CD14-positive monocyte (primary cell): ENCODE results near the gene CTXN3. TPM values are rescaled to one million over a fixed set of nuclear protein-coding genes. Genes with fewer than 3 reads are reported as not detected.

Experiments used
- DNase-seq, 3 donors: peaks; one replicate each; pipeline ENCODE4 v3.0.0-alpha.2; 2011 to 2022
- H2AFZ ChIP-seq: 2 replicates; pipeline ENCODE4 v1.6.0; 2012; ENCODE audit warnings: mild to moderate bottlenecking, low read depth, low read length, inconsistent platforms; ENCODE audit not compliant: insufficient read depth, poor library complexity, severe bottlenecking
- H3K27ac ChIP-seq, 2 donors: 1 replicate in 1 of 2; 2 replicates in 1 of 2; pipeline ENCODE4 v1.5.1; 2012 to 2013; ENCODE audit warnings: low read length in 2 of 2, control low read depth in 1 of 2, inconsistent platforms in 1 of 2, low read depth in 1 of 2, mild to moderate bottlenecking in 1 of 2
- H3K27me3 ChIP-seq, 2 donors: one replicate each; pipeline versions ENCODE4 v1.6.0 to v1.6.1; 2011 to 2013; ENCODE audit warnings: low read length in 2 of 2; ENCODE audit not compliant: control insufficient read depth in 2 of 2, insufficient read depth in 2 of 2
- H3K36me3 ChIP-seq, 2 donors: replicated peaks in 1 of 2; 1 replicate in 1 of 2; 2 replicates in 1 of 2; pipeline versions ENCODE4 v1.5.1 to v1.6.1; 2012 to 2013; ENCODE audit warnings: low read length in 2 of 2, control low read depth in 1 of 2, inconsistent platforms in 1 of 2, mild to moderate bottlenecking in 1 of 2; ENCODE audit not compliant: insufficient read depth in 2 of 2, control insufficient read depth in 1 of 2
- H3K4me1 ChIP-seq, 2 donors: 1 replicate in 1 of 2; 2 replicates in 1 of 2; pipeline versions ENCODE4 v1.5.1 to v1.6.1; 2012 to 2013; ENCODE audit warnings: low read length in 2 of 2, control low read depth in 1 of 2, inconsistent platforms in 1 of 2, mild to moderate bottlenecking in 1 of 2, moderate library complexity in 1 of 2; ENCODE audit not compliant: insufficient read depth in 2 of 2, control insufficient read depth in 1 of 2
- H3K4me2 ChIP-seq: replicated peaks from 2 replicates; pipeline ENCODE3; 2012; ENCODE audit warnings: low read length, moderate library complexity, mild to moderate bottlenecking; ENCODE audit not compliant: poor library complexity, severe bottlenecking; ENCODE audit errors: extremely low read depth
- H3K4me3 ChIP-seq, 3 experiments: fragments of 200-600 bp in 1 of 3; sonication (generic) in 1 of 3; replicated peaks in 1 of 3; 1 replicate in 2 of 3; 2 replicates in 1 of 3; pipeline ENCODE4 v1.5.1; 2011 to 2013; ENCODE audit warnings: low read length in 3 of 3, mild to moderate bottlenecking in 3 of 3, control low read depth in 2 of 3, low read depth in 2 of 3, inconsistent platforms in 1 of 3, moderate library complexity in 1 of 3
- H3K79me2 ChIP-seq: 2 replicates; pipeline ENCODE4 v1.6.0; 2012; ENCODE audit warnings: mild to moderate bottlenecking, control low read depth, inconsistent platforms, low read length, moderate library complexity; ENCODE audit not compliant: insufficient read depth
- H3K9ac ChIP-seq: 2 replicates; pipeline ENCODE4 v1.6.0; 2017; ENCODE audit warnings: low read length, mild to moderate bottlenecking; ENCODE audit not compliant: insufficient read depth, poor library complexity, severe bottlenecking
- H3K9me3 ChIP-seq, 2 donors: replicated peaks in 1 of 2; 1 replicate in 1 of 2; 2 replicates in 1 of 2; pipeline versions ENCODE4 v1.5.1 to v1.6.1; 2012 to 2013; ENCODE audit warnings: low read length in 2 of 2, control low read depth in 1 of 2; ENCODE audit not compliant: control insufficient read depth in 1 of 2, insufficient read depth in 1 of 2
- H4K20me1 ChIP-seq: 2 replicates; pipeline ENCODE4 v1.6.0; 2012; ENCODE audit warnings: mild to moderate bottlenecking, low read length, control low read depth, moderate library complexity; ENCODE audit not compliant: insufficient read depth
- H3K27ac Mint-ChIP-seq, 7 donors: one replicate each; pipeline ENCODE4 v1.8.0; 2020; ENCODE audit warnings: mild to moderate bottlenecking in 7 of 7, mixed read lengths in 7 of 7, moderate library complexity in 6 of 7, inconsistent platforms in 2 of 7
- H3K27me3 Mint-ChIP-seq, 3 donors: one replicate each; pipeline ENCODE4 v1.8.0; 2021 to 2022; ENCODE audit warnings: low read depth in 3 of 3, mild to moderate bottlenecking in 3 of 3, mixed read lengths in 3 of 3, moderate library complexity in 3 of 3, inconsistent platforms in 1 of 3
- H3K36me3 Mint-ChIP-seq, 2 donors: one replicate each; pipeline ENCODE4 v1.8.0; 2020; ENCODE audit warnings: mixed read lengths in 2 of 2, inconsistent platforms in 1 of 2, mild to moderate bottlenecking in 1 of 2
- H3K4me1 Mint-ChIP-seq: one replicate; pipeline ENCODE4 v1.8.0; 2020; ENCODE audit warnings: mild to moderate bottlenecking, mixed read lengths
- H3K4me3 Mint-ChIP-seq, 2 donors: one replicate each; pipeline ENCODE4 v1.8.0; 2020; ENCODE audit warnings: mild to moderate bottlenecking in 2 of 2, mixed read lengths in 2 of 2, moderate library complexity in 1 of 2
- H3K9me3 Mint-ChIP-seq, 7 donors: one replicate each; pipeline ENCODE4 v1.8.0; 2020 to 2022; ENCODE audit warnings: mixed read lengths in 7 of 7, mild to moderate bottlenecking in 6 of 7, moderate library complexity in 6 of 7, inconsistent platforms in 2 of 7
- CTCF ChIP-seq: fragments of 200-600 bp; IDR thresholded peaks from one replicate; pipeline ENCODE4 v1.8.0; 2022; ENCODE audit warnings: antibody characterized with exemption, mild to moderate bottlenecking
- WGBS: methylation state at CpG from one replicate; pipeline ENCODE4 v1.1.5; 2013; ENCODE audit warnings: missing lambda C conversion rate; ENCODE audit not compliant: insufficient coverage; 5-methylcytosine and 5-hydroxymethylcytosine counted together
- intact Hi-C, 2 donors: fragments of 100-400 bp; cut with micrococcal nuclease; formaldehyde crosslinking; loops; one replicate each; pipeline versions ENCODE4 v1.15.0 to v1.15.1; 2023
- polyA plus RNA-seq, 3 donors: library from polyadenylated mRNA; depleted of rRNA in 1 of 3; unstranded in 2 of 3; stranded (reverse) in 1 of 3; fragments of 300-500 nt in 2 of 3; fragments of >200 nt in 1 of 3; fragmentation: Illumina TruSeq in 2 of 3; gene quantifications; 1 replicate in 2 of 3; 2 replicates in 1 of 3; pipeline ENCODE4 v1.2.3, GENCODE V29; 2012 to 2021

Gene CTXN3
- polyA plus RNA-seq, 3 donors: not detected

GRCh38 chr5:127697894-127698600, 49.2 kb downstream of the CTXN3 start:
- peaks cover 0 to 1% (median 0%) of the 10 kb centered on the region in 3 donors for H3K27me3 Mint-ChIP-seq
- H3K4me1 Mint-ChIP-seq: peaks cover 2% of the 10 kb centered on the region
- Histone ChIP-seq H2AFZ (no peak overlapping the region), H3K36me3 (no peaks in the 10 kb centered on the region), H3K4me2 (no peak overlapping the region), H3K9ac (no peak overlapping the region), H3K4me3 (no peak overlapping the region), H3K4me1 (no peaks in the 10 kb centered on the region), H3K79me2 (no peaks in the 10 kb centered on the region), H3K27ac (no peak overlapping the region), H3K9me3 (no peaks in the 10 kb centered on the region), H4K20me1 (no peaks in the 10 kb centered on the region), H3K27me3 (no peaks in the 10 kb centered on the region)
- no peak overlapping the region for H3K27ac Mint-ChIP-seq
- no peak for TF ChIP-seq CTCF
- H3K4me3 Mint-ChIP-seq: no peak overlapping the region
- peaks cover 0 to 2% (median 0%) of the 10 kb centered on the region in 7 donors for H3K9me3 Mint-ChIP-seq
- WGBS: 67% methylated on average over 1 of the region's 2 CpGs
- DNase-seq: no peak
- no peaks in the 10 kb centered on the region for H3K36me3 Mint-ChIP-seq
- intact Hi-C loops: no loop called here

GRCh38 chr5:127699416-127699815, 50.5 kb downstream of the CTXN3 start:
- Histone ChIP-seq H3K4me3 (no peak overlapping the region), H3K9me3 (no peaks in the 10 kb centered on the region), H3K4me2 (no peak overlapping the region), H3K4me1 (no peaks in the 10 kb centered on the region), H2AFZ (no peak overlapping the region), H3K27ac (no peak overlapping the region), H3K9ac (no peak overlapping the region), H4K20me1 (no peaks in the 10 kb centered on the region), H3K36me3 (no peaks in the 10 kb centered on the region), H3K79me2 (no peaks in the 10 kb centered on the region), H3K27me3 (no peaks in the 10 kb centered on the region)
- no peak for DNase-seq
- intact Hi-C loops: no loop called here
- Mint-ChIP-seq H3K36me3 (no peaks in the 10 kb centered on the region), H3K27ac (no peak overlapping the region), H3K4me3 (no peak overlapping the region), H3K9me3 (peaks cover 0 to 2% (median 0%) of the 10 kb centered on the region in 7 donors), H3K27me3 (peaks cover 0 to 1% (median 0%) of the 10 kb centered on the region in 3 donors), H3K4me1 (peaks cover 2% of the 10 kb centered on the region)
- no peak for TF ChIP-seq CTCF
- WGBS: 100% methylated on average over 1 of the region's 5 CpGs
